Keratinocyte (primary cell): Measurements from ENCODE around the gene AKAP13.

ENCODE experiments used
- CTCF ChIP-seq, 3 experiments: IDR thresholded peaks in 1 of 3; conservative IDR thresholded peaks in 1 of 3; optimal IDR thresholded peaks in 1 of 3; 2 replicates in 2 of 3; 3 replicates in 1 of 3; pipeline versions ENCODE3 to v1.5.1; 2011; ENCODE audit warnings: low read length in 3 of 3, mild to moderate bottlenecking in 3 of 3, moderate library complexity in 2 of 3, control low read depth in 1 of 3, inconsistent platforms in 1 of 3; ENCODE audit not compliant: insufficient read depth in 2 of 3; ENCODE audit errors: extremely low read depth in 1 of 3
- EZH2 ChIP-seq: IDR thresholded peaks from one replicate; pipeline ENCODE4 v1.6.1; 2012; ENCODE audit warnings: inconsistent platforms, mild to moderate bottlenecking, low read length, moderate library complexity

GRCh38 chr15:85545752-85546151, 165.3 kb downstream of the AKAP13 start:
- TF ChIP-seq CTCF (optimal IDR thresholded peaks at IDR 0.05 in 1 of 3, IDR thresholded peaks at IDR 0.05 in 1 of 3, conservative IDR thresholded peaks at IDR 0.05 in 1 of 3; ENCODE audit: extremely low read depth in 1 of 3, insufficient read depth in 2 of 3, low read length in 3 of 3) (no peak), EZH2 (no peak)
